GM06990 (cell line): ENCODE results near the gene WAPL.
"Not testable (repeated sequence)": the region's sequence is repeated elsewhere in the genome, so short reads cannot be mapped to it uniquely, and the experiment has no call there.

ENCODE experiments used
- DNase-seq: peaks from one replicate; pipeline ENCODE4 v3.0.0-alpha.2; 2011; ENCODE audit not compliant: insufficient read length; ENCODE audit errors: extremely low read depth
- H3K27me3 ChIP-seq: replicated peaks from 2 replicates; pipeline ENCODE4 v1.6.0; 2011; ENCODE audit warnings: low read length; ENCODE audit not compliant: control insufficient read depth, insufficient read depth
- H3K36me3 ChIP-seq: 2 replicates; pipeline ENCODE4 v1.5.1; 2011; ENCODE audit warnings: low read length; ENCODE audit not compliant: control insufficient read depth, insufficient read depth
- H3K4me3 ChIP-seq: replicated peaks from 2 replicates; pipeline ENCODE4 v1.5.1; 2011; ENCODE audit warnings: low read depth, mild to moderate bottlenecking, control low read depth, low read length
- CTCF ChIP-seq: IDR thresholded peaks from 2 replicates; pipeline ENCODE4 v1.5.1; 2011; ENCODE audit warnings: low read length, control low read depth, mild to moderate bottlenecking, inconsistent platforms; ENCODE audit not compliant: insufficient read depth, poor library complexity, severe bottlenecking

WAPL gene

GRCh38 chr10:86521678-86522509, at the start of gene WAPL:
Gene WAPL, minus strand, starts transcription at chr10:86521792. Its CDS starts 3,723 bp downstream, at chr10:86518069.
- H3K27me3 ChIP-seq, result no peaks in the 10 kb centered on the region
- peak within 1 kb of the TSS; percentile 90 for H3K4me3 ChIP-seq
- no peaks in the 10 kb centered on the region; the same call in 1 of the 2 replicates for H3K36me3 ChIP-seq
- peak; percentile 97 for DNase-seq
- no peak for TF ChIP-seq CTCF

- Histone ChIP-seq H3K27me3 (no peaks in the 10 kb centered on the region), H3K36me3 (no peaks in the 10 kb centered on the region), H3K4me3 (no peak overlapping the region)
- no peak for TF ChIP-seq CTCF
- DNase-seq, result no peak
Measured at GRCh38 chr10:86569335-86569734, 47.7 kb upstream of the WAPL start.

GRCh38 chr10:86566518-86566917, 44.9 kb upstream of the WAPL start:
- not testable (repeated sequence) for DNase-seq, H3K4me3 ChIP-seq

GRCh38 chr10:86563338-86563737, 41.7 kb upstream of the WAPL start:
- H3K4me3 ChIP-seq, H3K36me3 ChIP-seq, H3K27me3 ChIP-seq, DNase-seq: not testable (repeated sequence)

More at GRCh38 chr10:86566518-86566917, 44.9 kb upstream of the WAPL start:
- H3K27me3 ChIP-seq, H3K36me3 ChIP-seq: not testable (repeated sequence)
- peak; percentile 10 for TF ChIP-seq CTCF

GRCh38 chr10:86558695-86559094, 37.1 kb upstream of the WAPL start:
- not testable (repeated sequence) for H3K27me3 ChIP-seq, H3K4me3 ChIP-seq, H3K36me3 ChIP-seq, DNase-seq

- Histone ChIP-seq H3K36me3 (no peaks in the 10 kb centered on the region), H3K27me3 (no peaks in the 10 kb centered on the region; the same call in 1 of the 2 replicates), H3K4me3 (no peak overlapping the region)
- TF ChIP-seq CTCF, result no peak
- no peak for DNase-seq
Measured at GRCh38 chr10:86556933-86557649, 35.5 kb upstream of the WAPL start.
